HL-60 (cell line): ENCODE data around the gene CHI3L1.

Experiments
- DNase-seq, 2 experiments: peaks; one replicate each; pipeline ENCODE4 v3.0.0-alpha.2; 2010 to 2020; ENCODE audit warnings: low read depth in 1 of 2, low spot score in 1 of 2
- H3K27ac ChIP-seq: fragments of 250-450 bp; sonication (Bioruptor Pico); replicated peaks from 2 replicates; pipeline ENCODE4 v1.5.1; 2020; ENCODE audit warnings: mild to moderate bottlenecking, moderate library complexity
- H3K27me3 ChIP-seq: fragments of 250-450 bp; sonication (Bioruptor Pico); 2 replicates; pipeline ENCODE4 v1.5.1; 2021; ENCODE audit warnings: mild to moderate bottlenecking, moderate library complexity; ENCODE audit not compliant: insufficient read depth, poor library complexity, severe bottlenecking
- H3K4me3 ChIP-seq: replicated peaks from 2 replicates; pipeline ENCODE4 v1.5.1; 2011; ENCODE audit warnings: mild to moderate bottlenecking, control low read depth, low read length; ENCODE audit not compliant: insufficient read depth
- GABPA ChIP-seq: IDR thresholded peaks from 2 replicates; pipeline ENCODE4 v1.6.1; 2012; ENCODE audit warnings: low read depth
- POLR2AphosphoS5 ChIP-seq: IDR thresholded peaks from 2 replicates; pipeline ENCODE4 v1.6.1; 2012; ENCODE audit warnings: low read depth
- SPI1 ChIP-seq: IDR thresholded peaks from 2 replicates; pipeline ENCODE4 v1.6.1; 2012; ENCODE audit warnings: low read depth, mild to moderate bottlenecking, borderline replicate concordance
- TF ChIP-seq, protein P1 (sequence below): IDR thresholded peaks from one replicate; pipeline ENCODE4 v1.5.1; 2011; ENCODE audit warnings: low read length, control low read depth, inconsistent platforms; ENCODE audit not compliant: insufficient read depth
- TF ChIP-seq, protein P2 (sequence below): IDR thresholded peaks from 2 replicates; pipeline ENCODE4 v1.6.1; 2012; ENCODE audit warnings: low read depth; ENCODE audit not compliant: insufficient replicate concordance

Gene CHI3L1

DNA sequence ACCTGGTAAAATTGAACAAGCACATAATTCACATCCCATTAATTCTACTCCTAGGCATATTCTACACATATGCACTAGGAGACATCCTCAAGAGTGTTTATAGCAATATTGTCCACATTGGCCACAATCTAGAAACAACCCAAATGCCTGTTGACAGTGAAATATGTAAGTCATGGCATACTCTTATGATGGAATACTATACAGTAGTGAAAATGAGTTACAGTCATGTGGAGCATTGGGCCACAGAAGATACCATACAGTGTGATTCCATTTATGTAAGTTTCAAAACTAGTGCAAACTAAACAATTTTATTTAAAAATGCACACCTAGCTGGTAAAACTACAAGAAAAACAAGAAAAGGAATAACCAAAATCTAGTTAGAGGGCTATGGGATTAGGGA is 23.8 kb upstream of the CHI3L1 start:
- Histone ChIP-seq H3K4me3 (no peak overlapping the region), H3K27ac (no peak overlapping the region), H3K27me3 (no peaks in the 10 kb centered on the region)
- no peak for DNase-seq
- TF ChIP-seq SPI1, result no peak
- TF ChIP-seq, protein P1, sequence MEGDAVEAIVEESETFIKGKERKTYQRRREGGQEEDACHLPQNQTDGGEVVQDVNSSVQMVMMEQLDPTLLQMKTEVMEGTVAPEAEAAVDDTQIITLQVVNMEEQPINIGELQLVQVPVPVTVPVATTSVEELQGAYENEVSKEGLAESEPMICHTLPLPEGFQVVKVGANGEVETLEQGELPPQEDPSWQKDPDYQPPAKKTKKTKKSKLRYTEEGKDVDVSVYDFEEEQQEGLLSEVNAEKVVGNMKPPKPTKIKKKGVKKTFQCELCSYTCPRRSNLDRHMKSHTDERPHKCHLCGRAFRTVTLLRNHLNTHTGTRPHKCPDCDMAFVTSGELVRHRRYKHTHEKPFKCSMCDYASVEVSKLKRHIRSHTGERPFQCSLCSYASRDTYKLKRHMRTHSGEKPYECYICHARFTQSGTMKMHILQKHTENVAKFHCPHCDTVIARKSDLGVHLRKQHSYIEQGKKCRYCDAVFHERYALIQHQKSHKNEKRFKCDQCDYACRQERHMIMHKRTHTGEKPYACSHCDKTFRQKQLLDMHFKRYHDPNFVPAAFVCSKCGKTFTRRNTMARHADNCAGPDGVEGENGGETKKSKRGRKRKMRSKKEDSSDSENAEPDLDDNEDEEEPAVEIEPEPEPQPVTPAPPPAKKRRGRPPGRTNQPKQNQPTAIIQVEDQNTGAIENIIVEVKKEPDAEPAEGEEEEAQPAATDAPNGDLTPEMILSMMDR, result no peak
- TF ChIP-seq POLR2AphosphoS5, result no peak
- TF ChIP-seq GABPA, result no peak
- TF ChIP-seq, protein P2, sequence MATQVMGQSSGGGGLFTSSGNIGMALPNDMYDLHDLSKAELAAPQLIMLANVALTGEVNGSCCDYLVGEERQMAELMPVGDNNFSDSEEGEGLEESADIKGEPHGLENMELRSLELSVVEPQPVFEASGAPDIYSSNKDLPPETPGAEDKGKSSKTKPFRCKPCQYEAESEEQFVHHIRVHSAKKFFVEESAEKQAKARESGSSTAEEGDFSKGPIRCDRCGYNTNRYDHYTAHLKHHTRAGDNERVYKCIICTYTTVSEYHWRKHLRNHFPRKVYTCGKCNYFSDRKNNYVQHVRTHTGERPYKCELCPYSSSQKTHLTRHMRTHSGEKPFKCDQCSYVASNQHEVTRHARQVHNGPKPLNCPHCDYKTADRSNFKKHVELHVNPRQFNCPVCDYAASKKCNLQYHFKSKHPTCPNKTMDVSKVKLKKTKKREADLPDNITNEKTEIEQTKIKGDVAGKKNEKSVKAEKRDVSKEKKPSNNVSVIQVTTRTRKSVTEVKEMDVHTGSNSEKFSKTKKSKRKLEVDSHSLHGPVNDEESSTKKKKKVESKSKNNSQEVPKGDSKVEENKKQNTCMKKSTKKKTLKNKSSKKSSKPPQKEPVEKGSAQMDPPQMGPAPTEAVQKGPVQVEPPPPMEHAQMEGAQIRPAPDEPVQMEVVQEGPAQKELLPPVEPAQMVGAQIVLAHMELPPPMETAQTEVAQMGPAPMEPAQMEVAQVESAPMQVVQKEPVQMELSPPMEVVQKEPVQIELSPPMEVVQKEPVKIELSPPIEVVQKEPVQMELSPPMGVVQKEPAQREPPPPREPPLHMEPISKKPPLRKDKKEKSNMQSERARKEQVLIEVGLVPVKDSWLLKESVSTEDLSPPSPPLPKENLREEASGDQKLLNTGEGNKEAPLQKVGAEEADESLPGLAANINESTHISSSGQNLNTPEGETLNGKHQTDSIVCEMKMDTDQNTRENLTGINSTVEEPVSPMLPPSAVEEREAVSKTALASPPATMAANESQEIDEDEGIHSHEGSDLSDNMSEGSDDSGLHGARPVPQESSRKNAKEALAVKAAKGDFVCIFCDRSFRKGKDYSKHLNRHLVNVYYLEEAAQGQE, result no peak

DNA sequence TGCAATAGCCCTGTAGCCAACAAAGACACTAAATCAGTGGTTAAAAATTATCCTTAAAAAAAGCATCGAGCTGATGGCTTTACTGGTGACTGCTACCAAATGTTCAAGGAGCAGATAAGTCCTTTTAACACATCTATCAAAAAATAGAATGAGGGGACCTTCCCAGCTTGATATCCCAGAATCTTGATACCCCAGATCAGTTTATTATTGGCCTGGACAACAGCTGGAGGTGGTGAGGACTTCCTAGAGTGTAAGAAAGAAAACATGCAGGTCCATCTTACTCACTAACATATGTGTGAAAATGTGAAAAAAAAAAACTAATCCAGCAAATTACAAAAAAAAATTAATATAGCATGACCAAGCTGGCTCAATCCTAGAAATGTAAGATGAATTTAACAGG is 21.7 kb upstream of the CHI3L1 start:
- no peak for DNase-seq

DNA sequence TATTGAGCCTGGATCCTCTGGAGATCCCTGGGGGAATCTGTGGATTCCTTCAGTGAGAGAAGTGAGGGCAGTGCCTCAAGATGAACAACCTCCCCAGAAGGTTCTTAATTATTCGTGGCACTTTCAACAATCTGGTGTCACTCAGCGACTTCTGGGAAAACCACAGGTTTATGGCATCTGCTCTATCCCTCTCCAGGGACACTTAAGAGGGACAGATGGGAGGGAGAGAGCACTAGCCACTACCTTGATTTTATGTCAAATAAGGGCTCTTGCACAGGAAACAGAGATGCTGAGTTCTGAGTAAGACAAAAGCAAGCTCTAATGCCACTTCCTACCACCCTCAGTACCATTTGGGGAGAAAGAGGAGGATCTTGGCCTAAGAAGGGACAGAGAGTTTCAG is 21.2 kb upstream of the CHI3L1 start:
- TF ChIP-seq, protein P2, result no peak
- TF ChIP-seq GABPA (no peak), SPI1 (no peak), POLR2AphosphoS5 (no peak)
- TF ChIP-seq, protein P1, result no peak
- no peak overlapping the region for H3K4me3 ChIP-seq
- DNase-seq, result no peak
- H3K27ac ChIP-seq, result no peak overlapping the region
- no peaks in the 10 kb centered on the region for H3K27me3 ChIP-seq

More for the DNA sequence above, 21.7 kb upstream of the CHI3L1 start:
- Histone ChIP-seq H3K27ac (no peak overlapping the region), H3K4me3 (no peak overlapping the region), H3K27me3 (no peaks in the 10 kb centered on the region)
- TF ChIP-seq, protein P2, result no peak
- TF ChIP-seq, protein P1, result no peak
- no peak for TF ChIP-seq SPI1
- no peak for TF ChIP-seq POLR2AphosphoS5
- no peak for TF ChIP-seq GABPA
